Measurements from ENCODE around the gene ZBTB42.

DNA sequence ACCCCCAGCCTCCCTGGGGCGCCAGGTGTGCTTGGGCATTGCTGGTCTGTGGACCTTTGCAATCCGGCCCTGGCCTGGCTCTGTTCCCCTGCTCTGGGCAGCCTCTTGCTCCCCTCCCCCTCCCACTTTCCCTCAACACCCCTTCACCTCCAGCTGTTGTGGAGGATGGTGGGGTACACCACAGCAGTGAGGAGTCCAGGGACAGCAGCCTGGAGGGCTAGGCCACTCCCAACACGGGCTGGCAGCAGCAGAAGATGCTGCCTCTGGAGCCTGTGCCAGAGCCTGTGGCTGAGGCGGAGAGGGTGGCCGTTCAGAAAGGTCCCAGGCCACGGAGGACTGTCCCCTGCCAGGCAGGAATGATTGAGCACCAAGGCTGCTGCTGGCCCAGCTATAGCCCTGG lies 7.6 kb downstream of the ZBTB42 start:
- TF ChIP-seq EP300 (IDR thresholded peaks at IDR 0.05; ENCODE audit: low read depth): no peak
- TF ChIP-seq, protein P1, sequence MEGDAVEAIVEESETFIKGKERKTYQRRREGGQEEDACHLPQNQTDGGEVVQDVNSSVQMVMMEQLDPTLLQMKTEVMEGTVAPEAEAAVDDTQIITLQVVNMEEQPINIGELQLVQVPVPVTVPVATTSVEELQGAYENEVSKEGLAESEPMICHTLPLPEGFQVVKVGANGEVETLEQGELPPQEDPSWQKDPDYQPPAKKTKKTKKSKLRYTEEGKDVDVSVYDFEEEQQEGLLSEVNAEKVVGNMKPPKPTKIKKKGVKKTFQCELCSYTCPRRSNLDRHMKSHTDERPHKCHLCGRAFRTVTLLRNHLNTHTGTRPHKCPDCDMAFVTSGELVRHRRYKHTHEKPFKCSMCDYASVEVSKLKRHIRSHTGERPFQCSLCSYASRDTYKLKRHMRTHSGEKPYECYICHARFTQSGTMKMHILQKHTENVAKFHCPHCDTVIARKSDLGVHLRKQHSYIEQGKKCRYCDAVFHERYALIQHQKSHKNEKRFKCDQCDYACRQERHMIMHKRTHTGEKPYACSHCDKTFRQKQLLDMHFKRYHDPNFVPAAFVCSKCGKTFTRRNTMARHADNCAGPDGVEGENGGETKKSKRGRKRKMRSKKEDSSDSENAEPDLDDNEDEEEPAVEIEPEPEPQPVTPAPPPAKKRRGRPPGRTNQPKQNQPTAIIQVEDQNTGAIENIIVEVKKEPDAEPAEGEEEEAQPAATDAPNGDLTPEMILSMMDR (IDR thresholded peaks at IDR 0.05): no peak
- TF ChIP-seq POLR2A (IDR thresholded peaks at IDR 0.05): no peak

All from transverse colon (tissue), 3 donors.